ENCODE measurements around the gene RNF217.

GRCh38 chr6:124991764-124992295 lies 29.6 kb downstream of the RNF217 start:
- TF ChIP-seq POLR2A (IDR thresholded peaks at IDR 0.05) = no peak
- TF ChIP-seq CTCF (IDR thresholded peaks at IDR 0.05) = no peak
